Body of pancreas (tissue), 4 donors: ENCODE data around the gene DLG2. TPM values are rescaled to one million over a fixed set of nuclear protein-coding genes. Genes with fewer than 3 reads are reported as not detected.
A peak's percentile ranks its signal among the peaks of the same experiment; 100 is the strongest.

Experiments
- ATAC-seq: fragments of 150-250 bp; one replicate; pipeline ENCODE4 v1.9.1; 2016
- DNase-seq, 4 donors: peaks; one replicate each; pipeline ENCODE4 v3.0.0-alpha.2; 2019
- H3K27ac ChIP-seq, 4 donors: fragments of 200-600 bp; sonication (generic); 1 replicate in 3 of 4; 2 replicates in 1 of 4; pipeline versions ENCODE4 v1.5.1 to v1.6.1; 2016 to 2019; ENCODE audit warnings: mild to moderate bottlenecking in 1 of 4, mixed read lengths in 1 of 4, moderate library complexity in 1 of 4
- H3K27me3 ChIP-seq, 2 donors: fragments of 200-600 bp; sonication (generic); one replicate each; pipeline ENCODE4 v1.6.0; 2016; ENCODE audit warnings: mild to moderate bottlenecking in 1 of 2
- H3K36me3 ChIP-seq, 2 donors: fragments of 200-600 bp; sonication (generic); replicated peaks in 1 of 2; 2 replicates each; pipeline ENCODE4 v1.5.1; 2016; ENCODE audit warnings: low read depth in 2 of 2; ENCODE audit not compliant: insufficient read depth in 1 of 2
- H3K4me1 ChIP-seq: fragments of 200-600 bp; sonication (generic); one replicate; pipeline ENCODE4 v1.6.0; 2016
- H3K4me3 ChIP-seq, 2 donors: fragments of 200-600 bp; sonication (generic); 1 replicate in 1 of 2; 2 replicates in 1 of 2; pipeline ENCODE4 v1.5.1; 2016 to 2019
- H3K9me3 ChIP-seq, 3 donors: fragments of 200-600 bp; sonication (generic); 1 replicate in 2 of 3; 2 replicates in 1 of 3; pipeline ENCODE4 v1.5.1; 2016
- POLR2A ChIP-seq, 3 donors: fragments of 450-650 bp; IDR thresholded peaks; one replicate each; pipeline ENCODE4 v1.6.1; 2016; ENCODE audit warnings: antibody characterized with exemption in 3 of 3, mild to moderate bottlenecking in 2 of 3
- WGBS, 2 donors: methylation state at CpG; one replicate each; pipeline ENCODE4 v1.1.5; 2017; 5-methylcytosine and 5-hydroxymethylcytosine counted together
- intact Hi-C: fragments of 100-400 bp; cut with DNase I; formaldehyde crosslinking; loops from one replicate; pipeline ENCODE4 v1.15.1; 2023
- total RNA-seq, 2 donors: library from RNA; depleted of rRNA; stranded (reverse); fragments of >200 nt; gene quantifications; one replicate each; pipeline ENCODE4 v1.1.0, GENCODE V29; 2016
- TF ChIP-seq, protein P1 (sequence below), 7 experiments: fragments of 450-650 bp in 4 of 7; fragments of 200-600 bp in 3 of 7; sonication (generic) in 3 of 7; IDR thresholded peaks; one replicate each; pipeline ENCODE4 v1.5.1; 2016 to 2019; ENCODE audit warnings: antibody characterized with exemption in 7 of 7

DLG2 gene
- total RNA-seq, 2 donors from 2014 or later = 6.0 to 13.2 TPM

GRCh38 chr11:84390441-84391078, 1236.6 kb downstream of the DLG2 start:
- ATAC-seq = peak; percentile 35
- no peaks in the 10 kb centered on the region for H3K9me3 ChIP-seq
- 62 to 67% methylated on average over 6 of the region's 6 CpGs for WGBS, 2 donors

GRCh38 chr11:84389696-84390095, 1237.4 kb downstream of the DLG2 start:
- TF ChIP-seq POLR2A (IDR thresholded peaks at IDR 0.05) = no peak
- TF ChIP-seq, protein P1, sequence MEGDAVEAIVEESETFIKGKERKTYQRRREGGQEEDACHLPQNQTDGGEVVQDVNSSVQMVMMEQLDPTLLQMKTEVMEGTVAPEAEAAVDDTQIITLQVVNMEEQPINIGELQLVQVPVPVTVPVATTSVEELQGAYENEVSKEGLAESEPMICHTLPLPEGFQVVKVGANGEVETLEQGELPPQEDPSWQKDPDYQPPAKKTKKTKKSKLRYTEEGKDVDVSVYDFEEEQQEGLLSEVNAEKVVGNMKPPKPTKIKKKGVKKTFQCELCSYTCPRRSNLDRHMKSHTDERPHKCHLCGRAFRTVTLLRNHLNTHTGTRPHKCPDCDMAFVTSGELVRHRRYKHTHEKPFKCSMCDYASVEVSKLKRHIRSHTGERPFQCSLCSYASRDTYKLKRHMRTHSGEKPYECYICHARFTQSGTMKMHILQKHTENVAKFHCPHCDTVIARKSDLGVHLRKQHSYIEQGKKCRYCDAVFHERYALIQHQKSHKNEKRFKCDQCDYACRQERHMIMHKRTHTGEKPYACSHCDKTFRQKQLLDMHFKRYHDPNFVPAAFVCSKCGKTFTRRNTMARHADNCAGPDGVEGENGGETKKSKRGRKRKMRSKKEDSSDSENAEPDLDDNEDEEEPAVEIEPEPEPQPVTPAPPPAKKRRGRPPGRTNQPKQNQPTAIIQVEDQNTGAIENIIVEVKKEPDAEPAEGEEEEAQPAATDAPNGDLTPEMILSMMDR (IDR thresholded peaks at IDR 0.05) = no peak
- DNase-seq (no peak), ATAC-seq (no peak)
- H3K4me1 ChIP-seq = no peaks in the 10 kb centered on the region
- H3K36me3 ChIP-seq = no peaks in the 10 kb centered on the region
- H3K9me3 ChIP-seq = no peaks in the 10 kb centered on the region
- no peaks in the 10 kb centered on the region for H3K27me3 ChIP-seq
- H3K27ac ChIP-seq = no peak overlapping the region
- intact Hi-C loops = no loop called here
- no peak overlapping the region for H3K4me3 ChIP-seq

More at GRCh38 chr11:84390441-84391078, 1236.6 kb downstream of the DLG2 start:
- intact Hi-C loops = no loop called here
- DNase-seq = no peak
- TF ChIP-seq POLR2A (IDR thresholded peaks at IDR 0.05) = no peak
- TF ChIP-seq, protein P1 (IDR thresholded peaks at IDR 0.05) = no peak
- Histone ChIP-seq H3K36me3 (no peaks in the 10 kb centered on the region), H3K27me3 (no peaks in the 10 kb centered on the region), H3K27ac (no peak overlapping the region), H3K4me3 (no peak overlapping the region), H3K4me1 (no peaks in the 10 kb centered on the region)

DNA sequence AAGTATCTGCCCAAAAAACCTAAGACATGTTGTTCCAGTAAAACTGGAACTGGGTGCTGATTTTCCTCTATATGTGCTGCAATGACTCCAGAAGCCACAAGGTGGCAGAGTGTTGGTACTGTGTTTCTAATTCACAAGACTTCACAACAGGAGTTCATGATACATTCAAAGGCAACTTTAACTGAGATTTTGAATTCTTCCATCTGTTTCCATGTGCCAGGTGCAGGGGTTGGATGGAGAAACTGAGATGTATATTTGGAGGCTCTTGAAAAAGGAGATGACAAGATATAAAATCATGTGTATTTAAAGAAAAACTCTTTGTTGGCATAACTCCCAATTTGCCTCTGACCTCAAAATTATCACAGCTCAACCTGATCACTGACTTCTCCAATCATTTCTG, 1242.4 kb downstream of the DLG2 start:
- ATAC-seq (peak; percentile 71), DNase-seq (peak; percentile 56 to 77 (median 64))
- no peaks in the 10 kb centered on the region for H3K9me3 ChIP-seq
- no peaks in the 10 kb centered on the region for H3K4me1 ChIP-seq
- no peaks in the 10 kb centered on the region for H3K27me3 ChIP-seq
- intact Hi-C loops = no loop called here
- TF ChIP-seq, protein P1 (IDR thresholded peaks at IDR 0.05) = peak; percentile 57 to 83 (median 65)
- no peak for TF ChIP-seq POLR2A (IDR thresholded peaks at IDR 0.05)
- H3K27ac ChIP-seq = no peak overlapping the region
- no peaks in the 10 kb centered on the region for H3K36me3 ChIP-seq
- no peak overlapping the region for H3K4me3 ChIP-seq

- intact Hi-C loops = no loop called here
- no peak overlapping the region for H3K4me3 ChIP-seq
- DNase-seq = peak in 2 of 4 donors; percentile 6 to 19
Measured at GRCh38 chr11:84383576-84383975, 1243.6 kb downstream of the DLG2 start.

More at GRCh38 chr11:84383576-84383975, 1243.6 kb downstream of the DLG2 start:
- WGBS, 2 donors = 92 to 93% methylated on average over 2 of the region's 2 CpGs
- H3K27ac ChIP-seq = no peak overlapping the region
- H3K36me3 ChIP-seq = no peaks in the 10 kb centered on the region
- no peak for ATAC-seq
- no peak for TF ChIP-seq POLR2A (IDR thresholded peaks at IDR 0.05)
- TF ChIP-seq, protein P1 (IDR thresholded peaks at IDR 0.05) = no peak
- no peaks in the 10 kb centered on the region for H3K27me3 ChIP-seq
- H3K9me3 ChIP-seq = no peaks in the 10 kb centered on the region
- H3K4me1 ChIP-seq = no peaks in the 10 kb centered on the region
